Cardiac ventricle fibroblast (primary cell): ENCODE data around the gene SLC15A4. TPM values are rescaled to one million over a fixed set of nuclear protein-coding genes. Genes with fewer than 3 reads are reported as not detected.

Experiments used
- total RNA-seq: library from RNA; depleted of rRNA; stranded (reverse); fragments of >200 nt; gene quantifications from 2 replicates; pipeline ENCODE4 v1.2.3, GENCODE V29; 2015

SLC15A4 gene
- total RNA-seq: 41.9 and 53.5 TPM in 2 replicates

GRCh38 chr12:128823916-128824839 is at the start of gene SLC15A4:
SLC15A4 (minus strand) TSS chr12:128823958; CDS start chr12:128823943, 15 bp downstream.

GRCh38 chr12:128852885-128853599 is 29.3 kb upstream of the SLC15A4 start, which contains the start of gene GLT1D1:
GLT1D1 (plus strand) TSS chr12:128853478; CDS start chr12:128853582, 104 bp downstream.

Other genes starting within 250 kb of the SLC15A4 start
- gene GLT1D1, start 29.5 kb upstream of the SLC15A4 start, total RNA-seq: not detected in 2 replicates